HEK293 (cell line): Measurements from ENCODE around the gene TEAD2.

ENCODE experiments used
- CTCF ChIA-PET: fragments of 350-600 bp; formaldehyde crosslinking; extraction: SDS; loops from one replicate; lab custom pipeline; 2021; ENCODE audit warnings: antibody characterized with exemption; lab: Yijun Ruan, JAX
- POLR2A ChIA-PET: fragments of 300-600 bp; formaldehyde crosslinking; extraction: SDS; loops from one replicate; lab custom pipeline; 2020; ENCODE audit warnings: antibody characterized with exemption, inconsistent platforms; lab: Yijun Ruan, JAX
- H3K27ac ChIP-seq: fragments of 200-500 bp; sonication (Bioruptor generic); 2 replicates; pipeline ENCODE4 v1.5.1; 2014; ENCODE audit warnings: low read depth, low read length, control low read depth, inconsistent platforms; ENCODE audit errors: extremely low read depth
- H3K36me3 ChIP-seq, 2 experiments: fragments of 200-500 bp in 1 of 2; sonication (Bioruptor generic) in 1 of 2; 1 replicate in 1 of 2; 2 replicates in 1 of 2; pipeline ENCODE4 v1.5.1; 2014 to 2017; ENCODE audit warnings: inconsistent platforms in 2 of 2, low read length in 2 of 2; ENCODE audit not compliant: control insufficient read depth in 2 of 2, insufficient read depth in 1 of 2
- H3K4me1 ChIP-seq: fragments of 200-500 bp; sonication (Bioruptor generic); 2 replicates; pipeline ENCODE4 v1.5.1; 2014; ENCODE audit warnings: mild to moderate bottlenecking, low read length, inconsistent platforms; ENCODE audit not compliant: control insufficient read depth, insufficient read depth
- H3K4me3 ChIP-seq: 2 replicates; pipeline ENCODE4 v1.5.1; 2011; ENCODE audit warnings: low read depth, mild to moderate bottlenecking, control low read depth, low read length, moderate library complexity
- H3K9me3 ChIP-seq: fragments of 200-500 bp; sonication (Bioruptor generic); 2 replicates; pipeline ENCODE4 v1.5.1; 2014; ENCODE audit warnings: low read depth, low read length, inconsistent platforms; ENCODE audit not compliant: control insufficient read depth, insufficient read depth
- GFI1B ChIP-seq: fragments of 450-650 bp; formaldehyde crosslinking; IDR thresholded peaks from 2 replicates; pipeline ENCODE4 v1.5.1; 2016; ENCODE audit warnings: missing biosample characterization, missing genetic modification characterization
- MZF1 ChIP-seq: fragments of 450-650 bp; formaldehyde crosslinking; IDR thresholded peaks from 2 replicates; pipeline ENCODE4 v1.5.1; 2017; ENCODE audit warnings: missing biosample characterization, missing genetic modification characterization, borderline replicate concordance
- PRDM1 ChIP-seq: fragments of 450-650 bp; formaldehyde crosslinking; IDR thresholded peaks from 2 replicates; pipeline ENCODE4; 2016; ENCODE audit warnings: missing biosample characterization, missing genetic modification characterization
- RBAK ChIP-seq: fragments of 450-650 bp; formaldehyde crosslinking; IDR thresholded peaks from 2 replicates; pipeline ENCODE4 v1.5.1; 2016; ENCODE audit warnings: missing biosample characterization, missing genetic modification characterization
- TRIM28 ChIP-seq: IDR thresholded peaks from 2 replicates; pipeline ENCODE4 v1.6.1; 2011; ENCODE audit warnings: low read length, control low read depth, borderline replicate concordance
- ZBTB48 ChIP-seq: fragments of 450-650 bp; formaldehyde crosslinking; IDR thresholded peaks from 2 replicates; pipeline ENCODE4 v1.5.1; 2016; ENCODE audit warnings: missing biosample characterization, missing genetic modification characterization
- ZBTB8A ChIP-seq: fragments of 450-650 bp; formaldehyde crosslinking; IDR thresholded peaks from 2 replicates; pipeline ENCODE4 v1.5.1; 2016; ENCODE audit warnings: missing biosample characterization, missing genetic modification characterization
- ZFP3 ChIP-seq: fragments of 450-650 bp; formaldehyde crosslinking; IDR thresholded peaks from 2 replicates; pipeline ENCODE4 v1.5.1; 2016; ENCODE audit warnings: low read depth, missing biosample characterization, missing genetic modification characterization
- ZFP41 ChIP-seq: fragments of 450-650 bp; formaldehyde crosslinking; IDR thresholded peaks from 2 replicates; pipeline ENCODE4 v1.5.1; 2016; ENCODE audit warnings: missing biosample characterization, missing genetic modification characterization, borderline replicate concordance
- ZNF184 ChIP-seq: fragments of 450-650 bp; IDR thresholded peaks from 2 replicates; pipeline ENCODE4 v1.5.1; 2018; ENCODE audit warnings: missing biosample characterization, mild to moderate bottlenecking, missing genetic modification characterization
- ZNF223 ChIP-seq: fragments of 450-650 bp; formaldehyde crosslinking; IDR thresholded peaks from 2 replicates; pipeline ENCODE4 v1.5.1; 2016; ENCODE audit warnings: missing biosample characterization, missing genetic modification characterization
- ZNF23 ChIP-seq: fragments of 450-650 bp; formaldehyde crosslinking; IDR thresholded peaks from 2 replicates; pipeline ENCODE4 v1.5.1; 2016; ENCODE audit warnings: missing biosample characterization, missing genetic modification characterization, borderline replicate concordance
- ZNF248 ChIP-seq: fragments of 450-650 bp; formaldehyde crosslinking; IDR thresholded peaks from 2 replicates; pipeline ENCODE4 v1.5.1; 2017; ENCODE audit warnings: missing biosample characterization, missing genetic modification characterization
- ZNF266 ChIP-seq: fragments of 450-650 bp; formaldehyde crosslinking; IDR thresholded peaks from 2 replicates; pipeline ENCODE4 v1.5.1; 2016; ENCODE audit warnings: missing biosample characterization, missing genetic modification characterization, low read depth
- ZNF354C ChIP-seq: fragments of 450-650 bp; formaldehyde crosslinking; IDR thresholded peaks from 2 replicates; pipeline ENCODE4 v1.5.1; 2016; ENCODE audit warnings: missing biosample characterization, missing genetic modification characterization, low read depth, borderline replicate concordance
- ZNF433 ChIP-seq: fragments of 450-650 bp; formaldehyde crosslinking; IDR thresholded peaks from 2 replicates; pipeline ENCODE4 v1.5.1; 2016; ENCODE audit warnings: missing biosample characterization, missing genetic modification characterization, low read depth
- ZNF449 ChIP-seq: fragments of 450-650 bp; formaldehyde crosslinking; IDR thresholded peaks from 2 replicates; pipeline ENCODE4 v1.5.1; 2017; ENCODE audit warnings: missing biosample characterization, mild to moderate bottlenecking, missing genetic modification characterization, moderate library complexity
- ZNF514 ChIP-seq: fragments of 450-650 bp; formaldehyde crosslinking; IDR thresholded peaks from 2 replicates; pipeline ENCODE4 v1.5.1; 2016; ENCODE audit warnings: missing biosample characterization, missing genetic modification characterization
- ZNF548 ChIP-seq: fragments of 450-650 bp; formaldehyde crosslinking; IDR thresholded peaks from 2 replicates; pipeline ENCODE4 v1.5.1; 2016; ENCODE audit warnings: missing biosample characterization, missing genetic modification characterization
- ZNF600 ChIP-seq: fragments of 450-650 bp; formaldehyde crosslinking; IDR thresholded peaks from 2 replicates; pipeline ENCODE4 v1.5.1; 2016; ENCODE audit warnings: missing biosample characterization, missing genetic modification characterization
- ZNF629 ChIP-seq: fragments of 450-650 bp; formaldehyde crosslinking; IDR thresholded peaks from 2 replicates; pipeline ENCODE4 v1.5.1; 2017; ENCODE audit warnings: missing biosample characterization, missing genetic modification characterization
- ZNF660 ChIP-seq: fragments of 450-650 bp; IDR thresholded peaks from 2 replicates; pipeline ENCODE4 v1.5.1; 2018; ENCODE audit warnings: missing biosample characterization, mild to moderate bottlenecking, missing genetic modification characterization
- ZNF792 ChIP-seq: fragments of 450-650 bp; formaldehyde crosslinking; IDR thresholded peaks from 2 replicates; pipeline ENCODE4 v1.5.1; 2016; ENCODE audit warnings: missing biosample characterization, missing genetic modification characterization
- ZNF830 ChIP-seq: fragments of 450-650 bp; IDR thresholded peaks from 2 replicates; pipeline ENCODE4 v1.5.0; 2018; ENCODE audit warnings: missing biosample characterization, missing genetic modification characterization, low read depth, mild to moderate bottlenecking, moderate library complexity
- ZSCAN4 ChIP-seq: fragments of 450-650 bp; formaldehyde crosslinking; IDR thresholded peaks from 2 replicates; pipeline ENCODE4 v1.5.1; 2017; ENCODE audit warnings: missing biosample characterization, missing genetic modification characterization
- TF ChIP-seq, protein P1 (sequence below): fragments of 450-650 bp; formaldehyde crosslinking; IDR thresholded peaks from 2 replicates; pipeline ENCODE4 v1.5.1; 2016; ENCODE audit warnings: missing biosample characterization, missing genetic modification characterization
- TF ChIP-seq, protein P2 (sequence below): fragments of 450-650 bp; formaldehyde crosslinking; conservative IDR thresholded peaks from 2 replicates; pipeline ENCODE4 v1.5.1; 2016; ENCODE audit warnings: low read depth, missing biosample characterization, missing genetic modification characterization

The TEAD2 gene

GRCh38 chr19:49403404-49404187 is 41.4 kb upstream of the TEAD2 start (continued):
- TF ChIP-seq MZF1 (peak; percentile 88), ZNF660 (tag by site-specific recombination) (peak; percentile 82), ZNF354C (no peak), ZNF600 (tag by site-specific recombination) (peak; percentile 96), TRIM28 (peak; percentile 97), ZNF223 (tag by site-specific recombination) (peak; percentile 85), ZNF629 (peak; percentile 51)

GRCh38 chr19:49400029-49400428 is 37.8 kb upstream of the TEAD2 start:
- ChIA-PET POLR2A (no interaction called here), CTCF (interaction anchor here (1.3 kb wide), 1 partner anchor 43 kb away, joined by 10 read pairs; no protein-coding TSS in a partner anchor)
- H3K4me1 ChIP-seq: peaks cover 7% of the 10 kb centered on the region
- H3K27ac ChIP-seq: no peak overlapping the region
- no peak overlapping the region for H3K4me3 ChIP-seq
- no peak for TF ChIP-seq ZFP41 (tag by site-specific recombination)
- TF ChIP-seq, protein P1, sequence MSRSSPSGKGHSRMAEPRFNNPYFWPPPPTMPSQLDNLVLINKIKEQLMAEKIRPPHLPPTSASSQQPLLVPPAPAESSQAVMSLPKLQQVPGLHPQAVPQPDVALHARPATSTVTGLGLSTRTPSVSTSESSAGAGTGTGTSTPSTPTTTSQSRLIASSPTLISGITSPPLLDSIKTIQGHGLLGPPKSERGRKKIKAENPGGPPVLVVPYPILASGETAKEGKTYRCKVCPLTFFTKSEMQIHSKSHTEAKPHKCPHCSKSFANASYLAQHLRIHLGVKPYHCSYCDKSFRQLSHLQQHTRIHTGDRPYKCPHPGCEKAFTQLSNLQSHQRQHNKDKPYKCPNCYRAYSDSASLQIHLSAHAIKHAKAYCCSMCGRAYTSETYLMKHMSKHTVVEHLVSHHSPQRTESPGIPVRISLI: peak; percentile 69; the same call in 1 of the 2 replicates
- TF ChIP-seq, all 188 proteins: peak for 1
- no peaks in the 10 kb centered on the region for H3K36me3 ChIP-seq
- no peaks in the 10 kb centered on the region for H3K9me3 ChIP-seq

GRCh38 chr19:49398931-49399330 is 36.7 kb upstream of the TEAD2 start:
- H3K27ac ChIP-seq: no peak overlapping the region
- H3K4me1 ChIP-seq: peaks cover 6% of the 10 kb centered on the region
- no peak overlapping the region for H3K4me3 ChIP-seq
- H3K36me3 ChIP-seq: no peaks in the 10 kb centered on the region
- ChIA-PET POLR2A (interaction anchor here (1.0 kb wide), 1 partner anchor 46 kb away, joined by 6 read pairs; no protein-coding TSS in a partner anchor), CTCF (interaction anchor here (0.6 to 1.3 kb wide), 2 partner anchors 44 to 72 kb away, joined by 3 to 10 read pairs; no protein-coding TSS in a partner anchor)
- H3K9me3 ChIP-seq: no peaks in the 10 kb centered on the region
- no peak for TF ChIP-seq GFI1B
- no peak for TF ChIP-seq ZNF548 (tag by site-specific recombination)
- no peak for TF ChIP-seq ZNF830 (tag by site-specific recombination)
- TF ChIP-seq ZSCAN4 (tag by site-specific recombination): no peak
- no peak for TF ChIP-seq ZBTB48 (tag by site-specific recombination)
- TF ChIP-seq MZF1: no peak
- no peak for TF ChIP-seq ZFP3
- TF ChIP-seq ZNF514: no peak
- no peak for TF ChIP-seq ZNF449
- TF ChIP-seq ZNF248 (tag by site-specific recombination): no peak
- TF ChIP-seq ZBTB8A (tag by site-specific recombination): no peak
- no peak for TF ChIP-seq ZNF23 (tag by site-specific recombination)
- TF ChIP-seq ZNF266: no peak
- no peak for TF ChIP-seq PRDM1 (tag by site-specific recombination)
- TF ChIP-seq RBAK: no peak
- TF ChIP-seq, protein P2, sequence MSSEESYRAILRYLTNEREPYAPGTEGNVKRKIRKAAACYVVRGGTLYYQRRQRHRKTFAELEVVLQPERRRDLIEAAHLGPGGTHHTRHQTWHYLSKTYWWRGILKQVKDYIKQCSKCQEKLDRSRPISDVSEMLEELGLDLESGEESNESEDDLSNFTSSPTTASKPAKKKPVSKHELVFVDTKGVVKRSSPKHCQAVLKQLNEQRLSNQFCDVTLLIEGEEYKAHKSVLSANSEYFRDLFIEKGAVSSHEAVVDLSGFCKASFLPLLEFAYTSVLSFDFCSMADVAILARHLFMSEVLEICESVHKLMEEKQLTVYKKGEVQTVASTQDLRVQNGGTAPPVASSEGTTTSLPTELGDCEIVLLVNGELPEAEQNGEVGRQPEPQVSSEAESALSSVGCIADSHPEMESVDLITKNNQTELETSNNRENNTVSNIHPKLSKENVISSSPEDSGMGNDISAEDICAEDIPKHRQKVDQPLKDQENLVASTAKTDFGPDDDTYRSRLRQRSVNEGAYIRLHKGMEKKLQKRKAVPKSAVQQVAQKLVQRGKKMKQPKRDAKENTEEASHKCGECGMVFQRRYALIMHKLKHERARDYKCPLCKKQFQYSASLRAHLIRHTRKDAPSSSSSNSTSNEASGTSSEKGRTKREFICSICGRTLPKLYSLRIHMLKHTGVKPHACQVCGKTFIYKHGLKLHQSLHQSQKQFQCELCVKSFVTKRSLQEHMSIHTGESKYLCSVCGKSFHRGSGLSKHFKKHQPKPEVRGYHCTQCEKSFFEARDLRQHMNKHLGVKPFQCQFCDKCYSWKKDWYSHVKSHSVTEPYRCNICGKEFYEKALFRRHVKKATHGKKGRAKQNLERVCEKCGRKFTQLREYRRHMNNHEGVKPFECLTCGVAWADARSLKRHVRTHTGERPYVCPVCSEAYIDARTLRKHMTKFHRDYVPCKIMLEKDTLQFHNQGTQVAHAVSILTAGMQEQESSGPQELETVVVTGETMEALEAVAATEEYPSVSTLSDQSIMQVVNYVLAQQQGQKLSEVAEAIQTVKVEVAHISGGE (tag by site-specific recombination): no peak
- no peak for TF ChIP-seq ZNF184
- TF ChIP-seq ZNF433 (tag by site-specific recombination): no peak
- TF ChIP-seq ZNF792 (tag by site-specific recombination): no peak
